Neural cell (in vitro differentiated cells): Measurements from ENCODE around the gene OR1K1. TPM values are rescaled to one million over a fixed set of nuclear protein-coding genes. Genes with fewer than 3 reads are reported as not detected.

Source experiments
- H2AFZ ChIP-seq: fragments of 200-600, 300-800 bp; sonication (generic), shearing (Covaris generic); 2 replicates; pipeline ENCODE4 v1.6.0; 2014; ENCODE audit warnings: low read depth, mild to moderate bottlenecking, antibody characterized with exemption, low read length, moderate library complexity
- H3F3A ChIP-seq: fragments of 200-600 bp; shearing (Covaris generic); 2 replicates; pipeline ENCODE4 v1.6.1; 2016; ENCODE audit warnings: mild to moderate bottlenecking, moderate library complexity, mixed read lengths, antibody characterized with exemption, low read length; ENCODE audit not compliant: insufficient read depth, poor library complexity, severe bottlenecking
- H3K27ac ChIP-seq: fragments of 200-600, 300-800 bp; sonication (generic), shearing (Covaris generic); 2 replicates; pipeline ENCODE4 v1.5.1; 2014; ENCODE audit warnings: mild to moderate bottlenecking, low read length, moderate library complexity
- H3K27me3 ChIP-seq: fragments of 300-800, 200-600 bp; sonication (generic), shearing (Covaris generic); 2 replicates; pipeline ENCODE4 v1.6.0; 2014; ENCODE audit warnings: mild to moderate bottlenecking, low read depth, low read length, moderate library complexity; ENCODE audit not compliant: insufficient read depth
- H3K36me3 ChIP-seq: fragments of 300-800, 200-600 bp; sonication (generic), shearing (Covaris generic); 2 replicates; pipeline ENCODE4 v1.5.1; 2014; ENCODE audit warnings: mild to moderate bottlenecking, antibody characterized with exemption, low read length, moderate library complexity; ENCODE audit not compliant: insufficient read depth
- H3K4me2 ChIP-seq: fragments of 300-800, 200-600 bp; sonication (generic), shearing (Covaris generic); 2 replicates; pipeline ENCODE4 v1.6.0; 2014; ENCODE audit warnings: mild to moderate bottlenecking, low read length
- H3K4me3 ChIP-seq: fragments of 300-800, 200-600 bp; sonication (generic), shearing (Covaris generic); 2 replicates; pipeline ENCODE4 v1.5.1; 2014; ENCODE audit warnings: mild to moderate bottlenecking, low read length, moderate library complexity
- H3K79me2 ChIP-seq: fragments of 200-600 bp; shearing (Covaris generic); replicated peaks from 2 replicates; pipeline ENCODE4 v1.6.0; 2014; ENCODE audit warnings: mild to moderate bottlenecking, low read length, moderate library complexity; ENCODE audit not compliant: insufficient read depth
- H3K9ac ChIP-seq: fragments of 300-800, 200-600 bp; sonication (generic), shearing (Covaris generic); 2 replicates; pipeline ENCODE4 v1.6.1; 2016; ENCODE audit warnings: mild to moderate bottlenecking, low read length, mixed read lengths
- H3K9me2 ChIP-seq: fragments of 200-600 bp; shearing (Covaris generic); 2 replicates; pipeline ENCODE4 v1.6.1; 2016; ENCODE audit warnings: mild to moderate bottlenecking, low read length, mixed read lengths; ENCODE audit not compliant: insufficient read depth
- H3K9me3 ChIP-seq: fragments of 200-600, 300-800 bp; sonication (generic), shearing (Covaris generic); 2 replicates; pipeline ENCODE4 v1.6.1; 2016; ENCODE audit warnings: mild to moderate bottlenecking, mixed run types, low read length, moderate library complexity, mixed read lengths
- H4K20me1 ChIP-seq: fragments of 200-600 bp; shearing (Covaris generic); 2 replicates; pipeline ENCODE4 v1.6.1; 2016; ENCODE audit warnings: mild to moderate bottlenecking, mixed run types; ENCODE audit not compliant: insufficient read depth
- EP300 ChIP-seq: fragments of 450-650 bp; conservative IDR thresholded peaks from 2 replicates; pipeline ENCODE4 v1.6.1; 2014; ENCODE audit warnings: antibody characterized with exemption, mild to moderate bottlenecking, moderate library complexity; ENCODE audit not compliant: poor library complexity, severe bottlenecking
- EZH2 ChIP-seq: fragments of 200-600, 300-800 bp; shearing (Covaris generic), sonication (generic); IDR thresholded peaks from 2 replicates; pipeline ENCODE4 v1.6.1; 2014; ENCODE audit warnings: antibody characterized with exemption, low read length, borderline replicate concordance, mild to moderate bottlenecking; ENCODE audit not compliant: insufficient read depth, poor library complexity, severe bottlenecking
- MXI1 ChIP-seq: fragments of 450-650 bp; conservative IDR thresholded peaks from 2 replicates; pipeline ENCODE4 v1.6.1; 2014; ENCODE audit warnings: antibody characterized with exemption, mild to moderate bottlenecking; ENCODE audit not compliant: poor library complexity, severe bottlenecking
- POLR2AphosphoS5 ChIP-seq: IDR thresholded peaks from 2 replicates; pipeline ENCODE4 v1.6.1; 2012
- RAD21 ChIP-seq: fragments of 450-650 bp; conservative IDR thresholded peaks from 2 replicates; pipeline ENCODE4 v1.6.1; 2014; ENCODE audit warnings: antibody characterized with exemption, mild to moderate bottlenecking, moderate library complexity
- REST ChIP-seq: IDR thresholded peaks from 2 replicates; pipeline ENCODE4 v1.6.1; 2012; ENCODE audit warnings: borderline replicate concordance
- SMC3 ChIP-seq: fragments of 450-650 bp; conservative IDR thresholded peaks from 2 replicates; pipeline ENCODE4 v1.6.1; 2014; ENCODE audit warnings: antibody characterized with exemption, mild to moderate bottlenecking, moderate library complexity; ENCODE audit not compliant: poor library complexity
- TAF1 ChIP-seq: IDR thresholded peaks from 2 replicates; pipeline ENCODE4 v1.6.1; 2012; ENCODE audit warnings: low read depth
- polyA plus RNA-seq: library from polyadenylated mRNA; depleted of rRNA; stranded (reverse); fragments of >200 nt; gene quantifications from 2 replicates; pipeline ENCODE4 v1.2.3, GENCODE V29; 2014
- TF ChIP-seq, protein P1 (sequence below): fragments of 450-650 bp; IDR thresholded peaks from 2 replicates; pipeline ENCODE4 v1.5.1; 2014; ENCODE audit warnings: antibody characterized with exemption, mild to moderate bottlenecking, moderate library complexity; ENCODE audit not compliant: poor library complexity, severe bottlenecking

The OR1K1 gene
- polyA plus RNA-seq, 1 donor from 2014 or later = not detected

DNA sequence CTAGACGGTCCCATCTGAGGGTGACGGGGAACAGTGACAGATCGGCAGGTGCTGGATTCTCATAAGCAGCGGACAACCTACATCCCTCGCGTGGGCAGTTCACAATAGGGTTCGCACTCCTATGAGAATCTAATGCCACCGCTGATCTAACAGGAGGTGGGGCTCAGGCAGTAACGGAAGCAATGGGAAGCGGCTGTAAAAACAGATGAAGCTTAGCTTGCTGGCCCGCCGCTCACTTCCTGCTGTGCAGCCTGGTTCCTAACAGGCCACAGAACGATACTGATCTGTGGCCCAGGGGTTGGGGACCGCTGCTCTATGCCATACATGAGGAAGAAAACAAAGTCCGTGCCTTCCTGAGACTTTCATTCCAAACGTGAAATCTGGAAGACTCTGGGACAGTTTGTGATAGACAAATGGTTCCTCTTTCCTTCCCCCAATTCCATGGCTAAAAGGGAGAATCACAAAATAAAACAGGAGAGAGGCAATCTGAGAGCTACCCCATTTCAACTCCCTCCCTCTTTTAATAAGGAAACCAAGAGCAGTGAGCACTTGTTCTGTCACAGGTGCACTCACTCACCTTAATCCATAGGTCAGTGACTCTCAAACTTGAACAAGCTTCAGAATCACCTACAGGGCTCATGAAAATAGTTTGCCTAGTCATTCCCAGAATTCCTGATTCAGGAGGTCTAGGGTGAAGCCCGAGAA is 16.4 kb downstream of the OR1K1 start:
- H4K20me1 ChIP-seq = no peaks in the 10 kb centered on the region
- no peak overlapping the region for H3K4me2 ChIP-seq
- TF ChIP-seq SMC3 (no peak), POLR2AphosphoS5 (no peak), MXI1 (no peak)
- TF ChIP-seq, protein P1, sequence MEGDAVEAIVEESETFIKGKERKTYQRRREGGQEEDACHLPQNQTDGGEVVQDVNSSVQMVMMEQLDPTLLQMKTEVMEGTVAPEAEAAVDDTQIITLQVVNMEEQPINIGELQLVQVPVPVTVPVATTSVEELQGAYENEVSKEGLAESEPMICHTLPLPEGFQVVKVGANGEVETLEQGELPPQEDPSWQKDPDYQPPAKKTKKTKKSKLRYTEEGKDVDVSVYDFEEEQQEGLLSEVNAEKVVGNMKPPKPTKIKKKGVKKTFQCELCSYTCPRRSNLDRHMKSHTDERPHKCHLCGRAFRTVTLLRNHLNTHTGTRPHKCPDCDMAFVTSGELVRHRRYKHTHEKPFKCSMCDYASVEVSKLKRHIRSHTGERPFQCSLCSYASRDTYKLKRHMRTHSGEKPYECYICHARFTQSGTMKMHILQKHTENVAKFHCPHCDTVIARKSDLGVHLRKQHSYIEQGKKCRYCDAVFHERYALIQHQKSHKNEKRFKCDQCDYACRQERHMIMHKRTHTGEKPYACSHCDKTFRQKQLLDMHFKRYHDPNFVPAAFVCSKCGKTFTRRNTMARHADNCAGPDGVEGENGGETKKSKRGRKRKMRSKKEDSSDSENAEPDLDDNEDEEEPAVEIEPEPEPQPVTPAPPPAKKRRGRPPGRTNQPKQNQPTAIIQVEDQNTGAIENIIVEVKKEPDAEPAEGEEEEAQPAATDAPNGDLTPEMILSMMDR = no peak
- H3K36me3 ChIP-seq = no peaks in the 10 kb centered on the region
- H3K9me3 ChIP-seq = no peaks in the 10 kb centered on the region
- no peak overlapping the region for H3K9ac ChIP-seq
- H3K27me3 ChIP-seq = no peaks in the 10 kb centered on the region
- H3F3A ChIP-seq = no peaks in the 10 kb centered on the region
- H3K79me2 ChIP-seq = no peaks in the 10 kb centered on the region
- no peaks in the 10 kb centered on the region for H3K9me2 ChIP-seq
- no peak overlapping the region for H2AFZ ChIP-seq
- H3K4me3 ChIP-seq = no peak overlapping the region
- H3K27ac ChIP-seq = no peak overlapping the region

DNA sequence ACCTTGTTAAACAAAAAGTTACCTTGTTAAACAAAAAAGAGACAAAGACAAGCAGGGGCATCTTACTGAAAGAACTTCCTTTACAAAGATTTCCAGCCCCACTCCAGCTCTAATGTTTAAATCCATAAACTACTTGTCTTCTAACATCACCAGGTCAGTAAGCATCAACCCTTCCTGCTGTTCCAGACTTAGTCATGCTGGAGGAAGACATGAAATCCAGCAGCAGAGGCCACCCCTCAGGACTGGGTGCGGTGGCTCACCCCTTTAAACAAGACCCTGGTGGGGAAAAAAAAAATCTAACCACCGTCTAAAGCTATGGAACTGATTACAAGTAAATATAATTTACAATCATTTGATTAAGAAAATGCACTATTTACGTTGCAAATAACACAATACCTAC is 19.4 kb downstream of the OR1K1 start:
- Histone ChIP-seq H3K79me2 (no peaks in the 10 kb centered on the region), H3F3A (no peaks in the 10 kb centered on the region), H3K4me2 (no peak overlapping the region), H3K9me2 (no peaks in the 10 kb centered on the region), H3K9ac (no peak overlapping the region), H3K27ac (no peak overlapping the region), H2AFZ (no peak overlapping the region), H3K4me3 (no peak overlapping the region), H3K27me3 (no peaks in the 10 kb centered on the region), H3K36me3 (no peaks in the 10 kb centered on the region), H3K9me3 (no peaks in the 10 kb centered on the region), H4K20me1 (no peaks in the 10 kb centered on the region)
- TF ChIP-seq MXI1 (no peak), EZH2 (no peak), REST (no peak), TAF1 (no peak), SMC3 (no peak), POLR2AphosphoS5 (no peak), RAD21 (no peak), EP300 (no peak)
- TF ChIP-seq, protein P1 = no peak
